Measurements from ENCODE around the gene BRME1.

GRCh38 chr19:13870873-13871272 is 35.0 kb downstream of the BRME1 start:
- no peak for TF ChIP-seq EZH2 (IDR thresholded peaks at IDR 0.05; ENCODE audit: low read length)
- TF ChIP-seq, protein P1, sequence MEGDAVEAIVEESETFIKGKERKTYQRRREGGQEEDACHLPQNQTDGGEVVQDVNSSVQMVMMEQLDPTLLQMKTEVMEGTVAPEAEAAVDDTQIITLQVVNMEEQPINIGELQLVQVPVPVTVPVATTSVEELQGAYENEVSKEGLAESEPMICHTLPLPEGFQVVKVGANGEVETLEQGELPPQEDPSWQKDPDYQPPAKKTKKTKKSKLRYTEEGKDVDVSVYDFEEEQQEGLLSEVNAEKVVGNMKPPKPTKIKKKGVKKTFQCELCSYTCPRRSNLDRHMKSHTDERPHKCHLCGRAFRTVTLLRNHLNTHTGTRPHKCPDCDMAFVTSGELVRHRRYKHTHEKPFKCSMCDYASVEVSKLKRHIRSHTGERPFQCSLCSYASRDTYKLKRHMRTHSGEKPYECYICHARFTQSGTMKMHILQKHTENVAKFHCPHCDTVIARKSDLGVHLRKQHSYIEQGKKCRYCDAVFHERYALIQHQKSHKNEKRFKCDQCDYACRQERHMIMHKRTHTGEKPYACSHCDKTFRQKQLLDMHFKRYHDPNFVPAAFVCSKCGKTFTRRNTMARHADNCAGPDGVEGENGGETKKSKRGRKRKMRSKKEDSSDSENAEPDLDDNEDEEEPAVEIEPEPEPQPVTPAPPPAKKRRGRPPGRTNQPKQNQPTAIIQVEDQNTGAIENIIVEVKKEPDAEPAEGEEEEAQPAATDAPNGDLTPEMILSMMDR (optimal IDR thresholded peaks at IDR 0.05 in 1 of 3, IDR thresholded peaks at IDR 0.05 in 1 of 3, conservative IDR thresholded peaks at IDR 0.05 in 1 of 3; ENCODE audit: extremely low read depth in 1 of 3, insufficient read depth in 2 of 3, low read length in 3 of 3), result no peak
